CD4-positive, alpha-beta T cell treated with Interferon alpha-2 for 1 hour (primary cell): ENCODE data around the gene ELMO3.

Source experiments
- DNase-seq, 2 donors: peaks; one replicate each; pipeline ENCODE4 v3.0.0-alpha.2; 2020 to 2022

ELMO3 gene

DNA sequence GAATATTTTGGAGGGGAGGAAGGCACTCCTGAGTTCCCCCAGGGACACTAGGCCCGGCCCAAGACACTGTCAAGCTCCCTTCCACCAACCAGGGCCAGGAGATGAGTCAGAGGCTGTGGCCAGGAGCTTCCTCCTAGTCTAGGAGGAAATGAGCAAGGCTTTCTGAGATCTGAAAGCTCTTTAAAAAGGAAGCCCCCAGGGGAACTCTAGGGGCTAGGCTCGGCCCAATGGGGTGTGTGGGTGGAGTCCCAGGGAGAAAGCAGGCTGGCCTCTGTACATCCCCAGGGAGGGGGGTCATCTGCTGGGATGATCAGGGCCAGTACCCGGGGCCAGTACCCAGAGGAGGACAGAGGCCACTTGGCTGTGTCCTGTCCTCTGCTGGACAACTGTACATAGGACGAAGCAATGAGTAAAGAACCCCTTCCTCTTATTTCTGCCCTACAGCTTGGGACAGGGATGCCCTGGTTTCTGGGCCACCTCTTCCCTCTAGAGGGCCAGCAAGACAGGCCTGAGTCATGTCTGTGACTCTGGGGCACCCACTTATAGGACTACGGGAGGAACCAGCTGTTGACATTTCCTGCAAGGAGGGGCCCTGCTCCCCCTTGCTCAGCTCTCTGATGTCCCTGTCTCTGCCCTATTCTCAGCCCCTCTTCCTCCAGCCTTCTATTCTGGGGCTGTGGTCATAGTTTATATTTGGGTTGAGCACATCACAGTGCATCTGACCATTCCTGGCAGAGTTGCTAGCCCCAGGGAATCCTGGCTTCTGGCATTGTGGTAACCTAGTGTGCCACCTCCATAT, 45.7 kb downstream of the ELMO3 start:
- peak; percentile 82 to 85 for DNase-seq

DNA sequence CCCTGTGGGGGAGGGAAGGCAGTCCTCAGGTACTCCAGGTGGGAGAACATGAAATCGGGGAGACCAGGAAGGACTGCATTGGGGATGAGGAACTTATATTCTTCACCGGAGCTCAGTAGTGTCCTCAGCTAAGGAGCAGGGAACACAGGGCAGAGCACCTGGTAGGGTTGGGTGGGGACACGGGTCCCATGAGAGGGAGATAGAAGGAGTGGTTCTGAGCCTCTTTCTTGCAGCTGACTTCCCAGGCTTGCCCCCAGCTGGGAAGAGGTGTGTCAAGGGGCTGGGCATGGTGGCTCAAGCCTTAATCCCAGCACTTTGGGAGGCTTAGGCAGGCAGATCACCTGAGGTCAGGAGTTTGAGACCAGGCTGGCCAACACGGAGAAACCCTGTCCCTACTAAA, 46.3 kb downstream of the ELMO3 start:
- no peak for DNase-seq

DNA sequence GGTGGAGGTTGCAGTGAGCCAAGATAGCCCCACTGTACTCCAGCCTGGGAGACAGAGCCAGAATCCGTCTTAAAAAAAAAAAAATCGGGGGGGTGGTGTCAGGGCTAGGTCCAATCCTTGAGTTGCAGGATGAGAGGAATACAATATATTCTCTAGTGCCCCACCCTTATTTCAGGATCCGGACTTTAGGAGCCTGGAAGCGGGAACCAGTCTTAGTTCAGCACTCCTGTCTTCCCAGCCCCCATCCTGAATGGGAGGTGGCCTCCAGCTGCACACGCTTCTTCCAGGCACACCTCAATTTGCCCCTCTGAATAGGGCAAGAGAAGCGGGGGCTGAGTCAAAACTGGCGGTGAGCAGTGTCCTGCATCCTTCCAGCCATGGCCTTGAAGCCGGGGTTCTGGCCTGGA, 46.7 kb downstream of the ELMO3 start:
- no peak for DNase-seq

DNA sequence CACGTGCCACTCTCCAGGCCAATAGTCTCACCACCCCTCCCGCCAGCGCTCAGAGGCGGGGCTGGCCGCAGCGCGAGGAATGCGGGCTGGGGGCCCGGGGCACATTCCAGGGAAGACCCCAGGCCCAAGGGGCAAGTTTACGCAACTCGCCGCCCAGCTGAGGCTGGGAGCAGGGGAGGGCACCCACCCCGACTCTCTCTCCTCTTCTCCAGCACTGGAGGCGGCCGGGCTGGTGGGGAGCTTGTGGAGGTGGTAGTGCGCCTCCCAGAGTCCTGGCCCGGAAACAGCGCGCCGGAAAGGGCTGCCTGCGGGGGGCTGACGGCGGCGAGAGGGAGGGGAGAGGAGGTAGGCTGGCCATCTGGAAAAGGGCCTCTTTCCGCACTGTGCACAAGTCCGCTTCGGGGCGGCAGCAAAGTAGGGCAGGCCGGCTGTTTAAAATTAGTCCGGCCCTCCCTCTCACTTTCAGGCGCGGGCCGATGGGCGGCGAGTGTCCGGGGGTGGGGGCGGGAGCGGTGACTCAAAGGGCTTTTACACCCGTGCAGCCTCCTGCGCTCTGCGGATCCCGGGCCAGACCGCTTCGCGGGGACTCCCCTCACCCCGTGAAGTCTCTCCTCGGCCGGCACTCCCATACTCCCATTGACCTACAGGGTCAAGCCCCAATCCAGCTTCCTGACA, 47.3 kb downstream of the ELMO3 start:
- peak; percentile 32 to 55 for DNase-seq

DNA sequence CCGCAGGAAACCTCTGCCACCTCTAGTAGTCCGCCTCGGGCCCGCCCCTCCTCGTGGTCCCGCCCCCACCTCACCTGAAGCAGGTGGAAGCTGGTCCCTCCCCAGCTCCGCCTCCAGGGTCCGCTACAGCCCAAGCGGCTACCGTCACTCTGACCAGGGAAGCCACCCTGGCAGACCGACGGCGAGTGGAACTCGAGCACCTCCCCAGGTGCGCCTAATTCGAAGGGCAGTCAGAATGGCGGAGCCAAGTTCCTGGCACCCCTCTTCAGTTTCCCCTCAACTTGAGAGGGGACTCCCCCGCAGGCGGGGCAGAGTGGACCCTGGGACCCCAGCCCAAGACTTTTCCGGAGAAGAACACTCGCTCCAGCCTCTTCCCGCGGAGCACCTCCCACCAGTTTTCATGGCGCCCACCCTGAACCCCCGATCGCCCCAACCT, 47.8 kb downstream of the ELMO3 start:
- DNase-seq: peak; percentile 27 to 64

DNA sequence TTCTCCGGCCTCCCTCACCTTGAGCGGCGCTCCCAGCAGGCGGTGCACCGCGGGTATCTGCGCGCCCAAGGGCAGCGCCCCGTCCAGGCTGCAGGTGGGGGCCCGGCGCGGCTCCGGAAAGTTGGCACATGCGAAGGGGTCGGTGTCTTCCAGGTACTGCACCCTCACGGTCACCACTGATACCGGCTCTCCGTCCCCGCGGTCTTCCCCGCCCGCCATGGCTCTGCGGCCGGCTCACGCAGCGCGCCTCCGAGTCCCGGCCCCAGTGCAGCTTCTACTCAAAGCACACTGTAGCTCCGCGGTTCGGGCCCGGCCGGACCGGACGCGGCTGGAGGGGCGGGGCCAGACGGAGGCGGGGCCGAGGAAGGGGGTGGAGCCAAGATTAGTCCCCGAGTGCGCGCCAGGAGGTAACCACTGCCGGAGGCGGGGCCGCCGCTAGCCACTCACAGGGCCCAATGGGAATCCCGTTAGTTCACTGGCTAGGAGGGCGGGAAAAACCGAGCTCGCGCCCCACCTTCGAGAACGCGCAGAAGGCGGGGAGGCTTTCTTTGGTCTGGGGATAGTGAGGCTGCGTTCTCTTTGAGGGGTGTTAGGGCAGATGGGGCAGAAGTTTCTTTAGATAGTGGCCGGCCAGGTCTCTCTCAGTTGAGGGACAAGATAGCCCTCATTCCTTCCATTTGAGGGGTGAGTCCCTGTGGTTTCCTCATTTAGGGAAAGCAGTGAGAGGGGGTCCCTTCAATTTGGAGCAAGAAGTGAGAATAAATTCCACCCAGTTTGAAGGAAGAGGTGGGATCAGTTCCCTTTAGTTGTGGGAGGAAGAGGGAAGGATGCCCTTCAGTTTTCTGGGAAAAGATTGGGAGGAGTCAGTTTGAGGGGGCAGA, 48.5 kb downstream of the ELMO3 start, which contains the start of gene FHOD1:
Gene FHOD1, minus strand, starts transcription at position 290 of the 881 bp plus-strand sequence. Its CDS starts 71 bp downstream, at position 219.
- peak; percentile 96 for DNase-seq

DNA sequence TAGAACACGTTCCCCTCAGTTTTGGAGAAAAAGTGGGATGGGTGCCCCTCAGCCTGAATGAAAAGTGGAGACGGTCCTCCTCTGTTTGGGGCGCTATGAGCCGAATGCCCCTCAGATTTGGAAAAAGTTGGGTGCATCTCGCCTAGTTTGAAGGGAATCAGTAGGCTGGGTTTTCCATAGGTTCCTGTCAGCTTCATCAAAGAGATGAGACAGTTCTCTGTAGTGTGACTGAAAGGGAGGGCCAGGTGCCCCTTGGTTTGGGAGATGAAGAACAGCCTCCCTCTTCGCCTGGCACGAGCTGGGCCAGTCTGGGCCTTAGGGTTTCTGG, 49.1 kb downstream of the ELMO3 start:
- DNase-seq: no peak

DNA sequence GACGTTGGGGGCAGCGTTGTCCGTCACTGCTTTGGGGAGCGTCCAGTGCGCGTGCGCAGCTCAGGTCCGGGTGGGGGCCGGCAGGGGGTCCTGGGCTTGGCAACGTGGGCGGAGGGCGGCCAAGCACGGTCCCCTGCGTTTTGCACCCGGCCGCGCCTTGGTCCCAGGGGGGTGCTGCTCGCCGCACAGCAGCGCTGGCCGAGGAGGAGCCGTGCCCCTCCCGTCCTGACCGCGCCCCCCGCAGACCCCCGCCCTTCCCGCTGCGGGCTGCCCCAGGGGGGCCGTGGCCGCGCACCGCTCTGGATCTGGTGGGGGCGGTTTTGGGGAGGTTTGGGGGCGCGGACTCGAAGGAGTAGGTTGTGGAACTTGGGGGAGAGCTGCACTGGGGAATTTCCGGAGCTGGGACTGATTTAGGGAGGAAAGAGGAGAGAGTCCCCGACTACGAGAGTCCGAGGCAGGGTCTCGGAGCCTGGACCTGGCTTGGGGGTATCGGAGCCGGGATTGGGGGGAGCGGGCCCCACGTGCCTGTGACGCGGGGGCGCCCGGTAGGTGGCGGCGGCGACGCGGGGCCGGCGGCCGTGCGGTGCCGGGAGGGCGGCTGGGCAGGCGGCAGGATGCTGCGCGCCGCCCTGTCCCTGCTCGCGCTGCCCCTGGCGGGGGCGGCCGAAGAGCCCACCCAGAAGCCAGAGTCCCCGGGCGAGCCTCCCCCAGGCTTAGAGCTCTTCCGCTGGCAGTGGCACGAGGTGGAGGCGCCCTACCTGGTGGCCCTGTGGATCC, 49.7 kb downstream of the ELMO3 start, which contains the start of gene SLC9A5:
Gene SLC9A5, plus strand, starts transcription at position 579 of the 777 bp plus-strand sequence. Its CDS starts 36 bp downstream, at position 615.
- peak in 1 of 2 donors; percentile 32 for DNase-seq

DNA sequence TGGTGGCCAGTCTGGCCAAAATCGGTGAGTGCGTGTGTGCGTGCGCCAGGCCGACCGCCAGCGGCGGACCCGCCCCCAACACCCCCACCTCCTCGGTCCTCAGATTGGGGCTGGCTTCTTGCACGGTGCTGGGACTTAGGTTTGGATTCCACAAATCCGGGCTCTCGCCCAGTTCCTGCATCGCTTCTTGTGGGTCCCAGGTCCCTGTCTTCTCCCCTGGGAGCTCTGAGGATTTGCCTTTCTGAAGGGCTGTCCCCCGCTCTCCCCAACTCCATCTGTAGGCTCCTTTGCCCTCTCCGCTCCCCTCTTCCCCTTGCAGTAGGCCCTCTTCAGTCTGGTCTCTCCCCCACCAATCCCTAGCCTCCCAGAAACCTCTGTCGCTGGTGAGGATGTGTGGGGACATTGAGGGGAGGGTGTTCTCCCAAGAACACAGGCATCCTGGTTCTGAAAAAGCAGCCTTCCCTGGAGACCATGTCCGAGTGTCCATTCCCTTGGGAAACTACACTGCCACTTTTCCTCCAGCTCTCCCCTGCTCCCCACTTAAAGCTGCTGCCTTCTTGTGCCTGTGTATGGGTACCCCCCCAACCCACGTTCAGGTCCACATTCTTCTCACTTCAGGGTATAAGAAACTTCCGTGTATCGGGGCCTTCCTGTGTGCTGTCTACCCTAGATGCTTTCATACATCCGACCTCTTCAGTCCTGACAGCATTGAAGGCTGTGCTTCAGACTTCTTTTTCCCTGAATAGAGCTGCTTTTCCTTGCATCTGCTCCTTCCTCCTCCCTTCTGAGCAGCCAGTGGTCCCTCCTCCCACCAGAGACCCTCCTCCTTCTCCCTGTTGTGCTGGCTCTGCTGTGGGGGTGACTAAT, 50.5 kb downstream of the ELMO3 start:
- DNase-seq: no peak

DNA sequence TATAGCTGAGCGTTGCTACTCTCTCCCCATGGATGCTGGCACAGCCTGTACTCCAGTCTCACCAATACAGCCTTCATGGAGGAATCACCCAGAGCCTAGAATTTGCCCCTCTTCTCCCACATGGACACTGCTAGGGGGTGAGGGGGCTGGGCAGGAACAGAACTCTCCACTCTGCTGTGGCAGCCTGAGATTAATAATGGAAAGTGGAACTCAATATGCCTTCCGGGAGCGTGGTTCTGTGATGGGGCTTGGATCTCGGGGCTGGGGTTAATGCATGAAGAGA, 51.1 kb downstream of the ELMO3 start:
- DNase-seq: no peak

DNA sequence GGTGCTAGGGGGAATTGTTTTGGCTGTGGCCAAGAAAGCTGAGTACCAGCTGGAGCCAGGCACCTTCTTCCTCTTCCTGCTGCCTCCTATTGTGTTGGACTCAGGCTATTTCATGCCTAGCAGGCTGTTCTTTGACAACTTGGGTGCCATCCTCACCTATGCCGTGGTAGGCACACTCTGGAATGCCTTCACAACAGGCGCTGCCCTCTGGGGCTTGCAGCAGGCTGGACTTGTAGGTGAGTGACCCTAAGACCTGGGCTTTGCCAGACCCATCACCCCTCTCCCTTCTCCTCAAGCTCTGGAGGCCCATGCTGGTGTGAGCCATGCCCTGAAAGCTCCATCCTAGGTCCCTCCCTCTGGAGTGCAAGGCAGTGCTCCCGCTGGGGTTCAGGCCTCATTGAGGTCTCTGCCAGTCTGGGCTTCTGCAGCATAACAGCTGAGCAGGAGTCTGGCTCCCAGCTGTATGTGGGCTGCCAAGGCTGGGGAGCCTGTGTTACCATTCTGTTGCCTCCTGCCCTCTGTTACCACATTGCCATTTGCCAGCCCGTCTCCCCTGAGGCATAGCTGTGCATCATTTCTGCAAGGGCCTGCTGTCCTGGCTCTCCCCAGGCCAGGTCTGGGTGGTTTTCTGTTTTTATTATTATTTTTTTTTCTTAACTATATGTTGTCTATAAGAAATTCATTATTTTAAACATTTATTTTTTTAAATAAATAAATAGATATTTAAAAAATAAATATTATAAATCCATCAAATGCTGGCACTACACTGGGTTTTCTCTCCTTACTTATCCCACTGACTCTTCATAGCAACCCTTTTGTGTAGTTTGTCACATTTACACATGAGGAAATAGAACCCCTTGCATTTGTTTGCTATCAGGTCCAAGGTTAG, 53.9 kb downstream of the ELMO3 start:
- DNase-seq: no peak
